Measurements from ENCODE around the gene CARNS1. TPM values are rescaled to one million over a fixed set of nuclear protein-coding genes. Genes with fewer than 3 reads are reported as not detected.

The CARNS1 gene
- polyA plus RNA-seq, 6 donors from 2014 or later: 0.80 to 2.9 (median 1.7) TPM

GRCh38 chr11:67381244-67381972 is 34.1 kb upstream of the CARNS1 start:
- DNase-seq (peak; percentile 55), ATAC-seq (ENCODE audit: low read depth in 2 of 2) (peak; percentile 81 to 88)
- Mint-ChIP-seq H3K36me3 (no peaks in the 10 kb centered on the region), H3K4me3 (peak overlapping the region; percentile 5 to 66 (median 60)), H3K27ac (peak overlapping the region; percentile 58 to 96 (median 92)), H3K9me3 (no peaks in the 10 kb centered on the region), H3K27me3 (no peaks in the 10 kb centered on the region), H3K4me1 (peaks cover 30 to 42% (median 40%) of the 10 kb centered on the region in 3 donors)

- ATAC-seq (ENCODE audit: low read depth in 2 of 2) (peak; percentile 73 to 79), DNase-seq (peak; percentile 79)
- Mint-ChIP-seq H3K9me3 (no peaks in the 10 kb centered on the region), H3K4me3 (peak overlapping the region; percentile 1 to 90 (median 81)), H3K36me3 (no peaks in the 10 kb centered on the region), H3K4me1 (peaks cover 26 to 41% (median 35%) of the 10 kb centered on the region in 3 donors), H3K27ac (peak overlapping the region in 5 of 6 donors; percentile 58 to 98 (median 91)), H3K27me3 (no peaks in the 10 kb centered on the region)
These were observed 33.0 kb upstream of the CARNS1 start for GRCh38 chr11:67382276-67383136.

- no peak for ATAC-seq (ENCODE audit: low read depth in 2 of 2)
- peak overlapping the region in 1 of 6 donors; percentile 47 for H3K27ac Mint-ChIP-seq
- peaks cover 30 to 43% (median 35%) of the 10 kb centered on the region in 3 donors for H3K4me1 Mint-ChIP-seq
- no peak for DNase-seq
- H3K9me3 Mint-ChIP-seq: no peaks in the 10 kb centered on the region
- H3K36me3 Mint-ChIP-seq: no peaks in the 10 kb centered on the region
- no peaks in the 10 kb centered on the region for H3K27me3 Mint-ChIP-seq
- H3K4me3 Mint-ChIP-seq: peak overlapping the region in 1 of 8 donors; percentile 3
These were observed 30.6 kb upstream of the CARNS1 start for GRCh38 chr11:67384851-67385366.

- peak overlapping the region in 1 of 8 donors; percentile 40 for H3K4me3 Mint-ChIP-seq
- no peaks in the 10 kb centered on the region for H3K27me3 Mint-ChIP-seq
- H3K27ac Mint-ChIP-seq: no peak overlapping the region
- no peaks in the 10 kb centered on the region for H3K9me3 Mint-ChIP-seq
- ATAC-seq (ENCODE audit: low read depth in 2 of 2) (no peak), DNase-seq (no peak)
- H3K36me3 Mint-ChIP-seq: no peaks in the 10 kb centered on the region
- H3K4me1 Mint-ChIP-seq: peaks cover 27 to 33% (median 32%) of the 10 kb centered on the region in 3 donors
These were observed 28.4 kb upstream of the CARNS1 start for GRCh38 chr11:67387069-67387468.

GRCh38 chr11:67387518-67387917 is 28.0 kb upstream of the CARNS1 start:
- H3K4me3 Mint-ChIP-seq: peak overlapping the region in 1 of 8 donors; percentile 40
- H3K27me3 Mint-ChIP-seq: no peaks in the 10 kb centered on the region
- DNase-seq (no peak), ATAC-seq (ENCODE audit: low read depth in 2 of 2) (no peak)
- no peaks in the 10 kb centered on the region for H3K36me3 Mint-ChIP-seq
- H3K4me1 Mint-ChIP-seq: peaks cover 28 to 33% (median 32%) of the 10 kb centered on the region in 3 donors
- no peaks in the 10 kb centered on the region for H3K9me3 Mint-ChIP-seq
- H3K27ac Mint-ChIP-seq: peak overlapping the region in 1 of 6 donors; percentile 65

- Mint-ChIP-seq H3K4me3 (peak overlapping the region; percentile 61 to 88 (median 72)), H3K27ac (peak overlapping the region in 4 of 6 donors; percentile 71 to 95 (median 80)), H3K27me3 (no peaks in the 10 kb centered on the region), H3K4me1 (peaks cover 35 to 46% (median 45%) of the 10 kb centered on the region in 3 donors), H3K9me3 (no peaks in the 10 kb centered on the region), H3K36me3 (no peaks in the 10 kb centered on the region)
- peak; percentile 32 to 33 for ATAC-seq (ENCODE audit: low read depth in 2 of 2)
- DNase-seq: peak; percentile 51
These were observed 26.0 kb upstream of the CARNS1 start for GRCh38 chr11:67389477-67389876.

GRCh38 chr11:67390947-67391303 is 24.6 kb upstream of the CARNS1 start:
- H3K4me1 Mint-ChIP-seq: peaks cover 35 to 46% (median 45%) of the 10 kb centered on the region in 3 donors
- no peaks in the 10 kb centered on the region for H3K36me3 Mint-ChIP-seq
- no peak for DNase-seq
- H3K27me3 Mint-ChIP-seq: no peaks in the 10 kb centered on the region
- peak overlapping the region; percentile 79 to 93 (median 90) for H3K4me3 Mint-ChIP-seq
- H3K27ac Mint-ChIP-seq: peak overlapping the region; percentile 56 to 94 (median 91)
- H3K9me3 Mint-ChIP-seq: no peaks in the 10 kb centered on the region
- no peak for ATAC-seq (ENCODE audit: low read depth in 2 of 2)

- H3K27ac Mint-ChIP-seq: peak within 1 kb of the TSS; percentile 79 to 94 (median 91)
- peaks cover 39 to 51% (median 48%) of the 10 kb centered on the region in 3 donors for H3K4me1 Mint-ChIP-seq
- H3K4me3 Mint-ChIP-seq: peak within 1 kb of the TSS; percentile 79 to 93 (median 90)
- peak; percentile 83 to 85 for ATAC-seq (ENCODE audit: low read depth in 2 of 2)
- no peaks in the 10 kb centered on the region for H3K9me3 Mint-ChIP-seq
- peak; percentile 89 for DNase-seq
- no peaks in the 10 kb centered on the region for H3K36me3 Mint-ChIP-seq
- no peaks in the 10 kb centered on the region for H3K27me3 Mint-ChIP-seq
These were observed 23.9 kb upstream of the CARNS1 start, which contains the start of gene RAD9A for GRCh38 chr11:67391304-67392182. Gene RAD9A (plus strand): TSS chr11:67391986. CDS start chr11:67392045, 59 bp downstream.

GRCh38 chr11:67392183-67392715 is 23.2 kb upstream of the CARNS1 start:
- ATAC-seq (ENCODE audit: low read depth in 2 of 2) (peak; percentile 2 to 7), DNase-seq (no peak)
- H3K9me3 Mint-ChIP-seq: no peaks in the 10 kb centered on the region
- no peaks in the 10 kb centered on the region for H3K27me3 Mint-ChIP-seq
- peak overlapping the region; percentile 79 to 93 (median 90) for H3K4me3 Mint-ChIP-seq
- H3K27ac Mint-ChIP-seq: peak overlapping the region in 3 of 6 donors; percentile 60 to 86 (median 80)
- H3K4me1 Mint-ChIP-seq: peaks cover 45 to 57% (median 51%) of the 10 kb centered on the region in 3 donors
- no peaks in the 10 kb centered on the region for H3K36me3 Mint-ChIP-seq

- Mint-ChIP-seq H3K27ac (peak overlapping the region in 2 of 6 donors; percentile 32 to 81), H3K9me3 (no peaks in the 10 kb centered on the region), H3K4me3 (peak overlapping the region; percentile 45 to 82 (median 66)), H3K4me1 (peaks cover 50 to 65% (median 58%) of the 10 kb centered on the region in 3 donors), H3K36me3 (no peaks in the 10 kb centered on the region), H3K27me3 (no peaks in the 10 kb centered on the region)
- no peak for DNase-seq
- ATAC-seq (ENCODE audit: low read depth in 2 of 2): no peak
These were observed 22.0 kb upstream of the CARNS1 start for GRCh38 chr11:67393437-67393836.

- ATAC-seq (ENCODE audit: low read depth in 2 of 2) (no peak), DNase-seq (no peak)
- H3K4me3 Mint-ChIP-seq: peak overlapping the region; percentile 45 to 82 (median 63)
- H3K27me3 Mint-ChIP-seq: no peaks in the 10 kb centered on the region
- H3K36me3 Mint-ChIP-seq: no peaks in the 10 kb centered on the region
- H3K4me1 Mint-ChIP-seq: peaks cover 46 to 61% (median 58%) of the 10 kb centered on the region in 3 donors
- no peaks in the 10 kb centered on the region for H3K9me3 Mint-ChIP-seq
- peak overlapping the region in 3 of 6 donors; percentile 34 to 90 (median 81) for H3K27ac Mint-ChIP-seq
These were observed 21.5 kb upstream of the CARNS1 start for GRCh38 chr11:67393990-67394389.

- H3K4me3 Mint-ChIP-seq: peak overlapping the region in 1 of 8 donors; percentile 41
- H3K4me1 Mint-ChIP-seq: peaks cover 41 to 62% (median 56%) of the 10 kb centered on the region in 3 donors
These were observed 19.8 kb upstream of the CARNS1 start for GRCh38 chr11:67395555-67396258.

More at GRCh38 chr11:67395555-67396258, 19.8 kb upstream of the CARNS1 start:
- no peak for ATAC-seq (ENCODE audit: low read depth in 2 of 2)
- H3K9me3 Mint-ChIP-seq: no peaks in the 10 kb centered on the region
- peak overlapping the region in 3 of 6 donors; percentile 30 to 79 (median 48) for H3K27ac Mint-ChIP-seq
- H3K36me3 Mint-ChIP-seq: peaks cover 0 to 3% of the 10 kb centered on the region in 2 donors
- no peak for DNase-seq
- no peaks in the 10 kb centered on the region for H3K27me3 Mint-ChIP-seq

Measured in naive B cell (primary cell).